ENCODE data around the gene COLEC12.

COLEC12 gene

GRCh38 chr18:352438-352837 lies 148.1 kb downstream of the COLEC12 start:
- no peak overlapping the region for H3K4me3 ChIP-seq (ENCODE audit: low read length)
- DNase-seq (ENCODE audit: low read depth, low spot score): no peak

DNA sequence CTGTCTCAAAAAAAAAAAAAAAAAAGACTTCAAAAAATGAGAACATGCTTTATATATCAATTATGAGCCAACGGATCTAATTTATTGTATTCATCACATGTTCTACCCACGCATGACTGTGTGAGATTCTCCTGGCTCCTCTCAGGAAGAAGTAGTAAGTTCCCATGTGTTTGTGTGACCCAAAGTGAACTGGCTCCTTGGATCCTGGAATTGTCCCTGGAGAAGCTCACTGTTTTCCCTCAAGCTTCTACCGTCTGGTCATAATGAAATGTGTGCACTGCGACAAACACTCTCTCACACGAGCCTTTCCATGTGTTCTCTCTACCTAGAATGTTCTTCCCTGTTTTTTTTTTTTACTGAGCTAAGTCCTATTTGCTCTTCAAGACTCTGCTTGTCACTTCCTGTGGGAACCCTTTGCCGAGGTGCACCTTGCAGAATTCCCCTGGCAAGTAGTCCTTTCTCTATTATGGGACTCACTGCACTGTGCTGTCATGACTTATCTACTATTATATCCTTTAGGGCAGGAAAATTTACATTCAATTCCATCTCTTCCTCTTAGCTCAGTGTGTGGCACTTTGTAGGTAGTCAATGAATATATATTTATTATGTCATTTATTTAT lies 149.4 kb downstream of the COLEC12 start:
- no peak overlapping the region for H3K4me3 ChIP-seq (ENCODE audit: low read length)
- DNase-seq (ENCODE audit: low read depth, low spot score): no peak

GRCh38 chr18:346600-346999 lies 153.9 kb downstream of the COLEC12 start:
- no peak for DNase-seq (ENCODE audit: low read depth, low spot score)
- no peak overlapping the region for H3K4me3 ChIP-seq (ENCODE audit: low read length)

DNA sequence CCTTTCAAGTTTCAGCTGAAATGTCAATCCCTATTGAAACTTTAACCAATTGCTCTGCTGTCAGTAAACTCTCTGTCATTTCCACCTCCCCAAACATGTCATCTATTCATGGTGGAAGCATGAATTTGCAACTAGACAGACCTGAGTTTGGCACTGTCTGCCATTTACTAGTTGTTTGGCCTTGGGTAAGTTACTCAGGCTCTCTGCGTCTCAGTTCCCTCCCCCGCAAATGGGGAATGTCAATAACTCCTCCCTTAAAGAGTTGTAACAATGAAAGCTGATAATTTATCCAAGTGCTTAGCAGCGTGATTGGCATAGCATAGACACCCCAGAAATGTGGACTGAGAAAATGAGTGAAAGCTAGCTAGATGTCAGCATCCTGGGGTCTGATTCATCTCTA lies 159.4 kb downstream of the COLEC12 start:
- no peak overlapping the region for H3K4me3 ChIP-seq (ENCODE audit: low read length)
- no peak for DNase-seq (ENCODE audit: low read depth, low spot score)

DNA sequence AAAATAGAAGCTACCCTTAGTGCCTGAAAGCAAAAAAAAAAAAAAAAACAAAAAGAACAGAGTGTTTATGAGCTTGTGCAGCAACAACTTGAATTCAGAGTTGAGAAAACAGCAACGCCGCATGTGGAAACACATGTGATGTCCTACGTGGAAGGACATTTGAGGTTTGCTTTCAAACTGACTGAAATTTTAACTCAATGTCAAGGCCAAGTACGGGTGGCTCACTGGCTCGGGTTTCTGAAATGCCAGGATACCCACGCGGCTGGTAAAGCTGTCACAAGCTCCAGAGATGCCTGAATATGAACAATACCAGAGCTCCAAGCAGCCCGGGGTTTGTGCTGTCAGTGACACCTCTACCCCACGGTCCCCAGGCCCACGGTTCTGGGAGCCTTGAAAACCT lies 160.5 kb downstream of the COLEC12 start:
- DNase-seq (ENCODE audit: low read depth, low spot score): no peak
- H3K4me3 ChIP-seq (ENCODE audit: low read length): no peak overlapping the region

- no peak for DNase-seq (ENCODE audit: low read depth, low spot score)
These were observed 161.3 kb downstream of the COLEC12 start for GRCh38 chr18:339200-339599.

DNA sequence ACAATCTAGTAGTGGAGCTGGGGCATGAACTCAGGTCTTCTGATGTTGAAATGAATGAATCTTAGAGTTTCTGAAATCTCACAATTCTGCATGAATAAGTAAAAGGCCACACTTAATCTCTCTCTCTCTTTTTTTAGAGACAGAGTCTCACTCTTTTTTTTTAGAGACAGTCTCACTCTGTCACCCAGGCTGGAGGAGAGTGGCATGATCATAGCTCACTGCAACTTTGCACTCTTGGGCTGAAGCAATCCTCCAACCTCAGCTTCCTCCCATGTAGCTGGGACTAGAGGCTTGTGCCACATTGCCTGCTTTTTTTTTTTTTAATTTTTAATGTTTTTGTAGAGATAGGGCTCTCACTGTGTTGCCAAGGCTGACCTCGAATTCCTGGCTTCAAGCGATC lies 163.8 kb downstream of the COLEC12 start:
- no peak for DNase-seq (ENCODE audit: low read depth, low spot score)
- H3K4me3 ChIP-seq (ENCODE audit: low read length): no peak overlapping the region

More at GRCh38 chr18:339200-339599, 161.3 kb downstream of the COLEC12 start:
- H3K4me3 ChIP-seq (ENCODE audit: low read length): no peak overlapping the region

DNA sequence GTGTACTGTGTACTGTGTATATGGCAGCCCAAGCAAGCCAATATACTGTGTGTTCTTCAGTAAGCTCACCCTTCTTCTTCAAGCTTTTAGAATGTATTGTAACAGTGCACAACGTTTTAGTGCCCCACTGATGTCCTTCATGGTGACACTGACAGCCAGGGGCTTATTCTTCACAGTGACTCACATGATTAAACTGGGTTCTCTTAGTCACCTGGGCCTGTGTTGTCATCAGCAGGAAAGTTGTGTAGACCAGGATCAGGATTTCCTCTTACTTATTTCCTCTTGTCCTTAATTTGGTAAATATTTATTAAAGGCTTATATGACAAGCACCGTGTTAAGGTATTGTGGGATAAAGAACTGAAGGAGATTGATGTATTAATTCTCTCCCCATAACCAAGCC lies 164.8 kb downstream of the COLEC12 start:
- DNase-seq (ENCODE audit: low read depth, low spot score): no peak
- no peak overlapping the region for H3K4me3 ChIP-seq (ENCODE audit: low read length)

GRCh38 chr18:334575-335132 lies 165.8 kb downstream of the COLEC12 start:
- H3K4me3 ChIP-seq (ENCODE audit: low read length): no peak overlapping the region
- no peak for DNase-seq (ENCODE audit: low read depth, low spot score)

GRCh38 chr18:332721-333510 lies 167.6 kb downstream of the COLEC12 start:
- no peak overlapping the region for H3K4me3 ChIP-seq (ENCODE audit: low read length)
- no peak for DNase-seq (ENCODE audit: low read depth, low spot score)

DNA sequence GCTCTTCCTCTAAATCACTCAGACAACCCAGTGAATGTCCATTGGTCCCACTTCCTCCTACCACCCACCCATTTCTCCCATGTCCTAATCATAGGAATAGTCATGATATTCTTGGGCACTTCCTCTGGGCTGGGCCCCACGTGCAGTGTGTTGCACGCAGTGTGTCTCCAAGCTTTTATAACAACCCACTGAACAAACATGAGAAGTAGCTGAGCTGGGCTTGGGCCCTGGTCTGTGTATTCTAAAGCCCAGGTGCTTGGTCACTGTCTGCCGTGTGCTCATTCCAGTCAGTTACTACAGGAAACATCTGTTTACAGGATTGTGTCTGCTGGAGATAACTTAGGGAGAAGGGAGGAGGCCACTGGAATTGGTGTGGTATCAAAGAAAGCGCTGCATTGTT lies 168.5 kb downstream of the COLEC12 start:
- H3K4me3 ChIP-seq (ENCODE audit: low read length): no peak overlapping the region
- no peak for DNase-seq (ENCODE audit: low read depth, low spot score)

DNA sequence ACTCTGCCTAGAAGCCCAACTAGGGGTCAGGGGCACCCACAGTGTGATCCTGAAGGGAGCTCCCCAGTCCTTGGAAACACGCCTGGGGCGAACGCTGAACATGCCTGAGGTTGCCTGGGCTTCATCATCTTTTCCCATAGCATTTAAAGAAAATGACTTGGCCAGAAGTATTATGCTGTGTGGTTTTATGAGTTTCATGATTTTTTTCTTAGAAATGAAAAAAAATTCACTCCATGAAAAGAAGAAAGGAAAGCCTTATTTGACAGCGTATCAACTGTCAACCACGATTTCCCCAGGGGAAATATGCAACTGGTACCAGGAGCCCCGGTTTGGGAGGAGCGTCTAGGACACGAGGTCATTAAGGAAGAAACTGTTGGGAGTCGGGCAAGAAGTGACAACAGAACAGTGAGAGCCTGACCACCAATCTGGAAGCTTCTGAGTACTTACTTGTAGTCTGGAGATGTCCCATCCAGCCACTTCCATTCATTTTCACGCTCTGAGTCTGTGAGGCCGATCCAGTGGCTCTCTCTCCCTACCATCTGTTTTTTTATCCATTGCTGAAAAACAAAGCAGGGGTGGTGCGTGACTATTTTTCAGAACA lies 169.2 kb downstream of the COLEC12 start:
- DNase-seq (ENCODE audit: low read depth, low spot score): no peak
- H3K4me3 ChIP-seq (ENCODE audit: low read length): no peak overlapping the region

GRCh38 chr18:328928-329327 lies 171.6 kb downstream of the COLEC12 start:
- DNase-seq (ENCODE audit: low read depth, low spot score): no peak
- H3K4me3 ChIP-seq (ENCODE audit: low read length): no peak overlapping the region

DNA sequence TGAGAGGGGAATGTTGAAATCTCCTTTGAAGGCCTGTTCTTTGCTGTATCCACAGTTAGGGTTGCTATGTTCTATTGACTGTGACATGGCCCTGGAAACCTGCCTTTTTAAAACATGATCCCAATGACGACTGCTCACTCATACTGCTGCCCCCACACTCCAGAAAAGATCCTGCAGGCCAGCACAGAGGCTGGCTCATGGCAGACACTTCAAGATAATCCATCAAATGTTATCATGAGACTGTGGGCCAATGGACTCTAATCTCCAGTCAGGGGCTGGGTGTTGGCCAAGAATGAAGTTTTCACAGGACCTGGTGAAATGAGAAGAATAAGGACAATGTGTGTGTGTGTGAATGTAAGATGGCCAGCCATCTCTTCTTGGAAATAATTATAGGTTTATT lies 173.7 kb downstream of the COLEC12 start:
- no peak for DNase-seq (ENCODE audit: low read depth, low spot score)
- H3K4me3 ChIP-seq (ENCODE audit: low read length): no peak overlapping the region

DNA sequence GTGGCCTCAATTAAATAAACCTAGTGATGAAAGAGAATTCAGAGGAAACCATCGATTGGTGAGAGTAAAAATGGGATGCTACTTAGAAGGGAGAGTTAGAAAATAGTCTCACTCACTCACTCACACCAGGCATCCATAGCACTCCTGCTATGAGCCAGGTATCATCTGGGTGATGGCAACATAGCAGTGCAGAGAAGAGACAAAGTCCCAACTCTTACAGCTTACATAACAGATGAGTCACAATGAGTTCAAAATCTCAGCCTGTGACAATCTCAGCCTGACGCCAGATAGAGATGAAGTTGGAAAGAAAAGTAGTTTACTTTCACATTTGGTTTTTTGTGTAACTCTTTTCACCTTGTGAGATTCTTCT lies 177.3 kb downstream of the COLEC12 start:
- H3K4me3 ChIP-seq (ENCODE audit: low read length): no peak overlapping the region
- no peak for DNase-seq (ENCODE audit: low read depth, low spot score)

DNA sequence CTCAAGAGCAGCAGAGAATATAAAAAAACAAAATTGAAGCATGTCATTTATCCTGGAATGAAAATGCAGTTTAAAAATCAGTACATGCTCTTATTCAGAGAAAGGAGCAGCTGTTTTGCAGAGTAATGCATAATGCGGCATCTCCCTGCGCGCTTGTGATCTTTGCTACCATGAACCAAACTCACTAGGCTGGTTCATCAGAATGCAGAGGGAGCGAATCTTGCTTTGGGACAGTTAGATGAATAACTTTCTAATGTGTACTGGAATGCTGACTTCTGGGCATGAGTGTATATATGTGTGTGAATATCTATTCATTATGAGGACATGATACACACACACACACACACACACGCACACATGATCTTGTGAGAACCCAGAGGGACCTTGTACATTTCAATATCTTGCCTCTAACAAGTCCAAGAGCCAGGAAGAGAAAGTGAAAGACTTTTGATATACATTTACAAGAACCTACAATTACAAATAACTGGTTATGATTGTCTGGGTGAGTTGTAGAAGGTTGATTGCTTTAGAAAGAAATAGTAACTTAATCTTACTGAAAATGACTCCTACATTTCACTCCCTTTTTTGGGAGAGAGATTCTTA lies 178.5 kb downstream of the COLEC12 start:
- H3K4me3 ChIP-seq (ENCODE audit: low read length): no peak overlapping the region
- no peak for DNase-seq (ENCODE audit: low read depth, low spot score)

DNA sequence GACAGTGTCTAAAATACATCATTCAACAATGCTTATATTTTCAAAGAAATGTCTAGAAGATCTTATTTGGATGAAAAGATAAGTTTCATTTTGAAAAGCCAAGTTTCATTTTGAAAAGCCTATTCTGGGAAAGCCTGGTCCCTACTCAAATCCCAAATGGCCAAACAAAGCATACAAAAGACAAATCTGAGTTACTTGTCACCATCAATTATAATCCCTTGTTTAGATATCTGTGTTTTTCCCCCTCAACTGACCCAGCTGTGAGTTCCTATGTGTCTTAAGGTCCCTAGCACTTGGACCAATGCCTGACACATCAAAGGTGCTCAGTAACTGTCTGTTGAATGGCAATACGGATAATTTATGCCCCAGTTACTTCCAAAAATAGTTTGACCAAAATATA lies 180.3 kb downstream of the COLEC12 start:
- no peak overlapping the region for H3K4me3 ChIP-seq (ENCODE audit: low read length)
- DNase-seq (ENCODE audit: low read depth, low spot score): no peak

- no peak for DNase-seq (ENCODE audit: low read depth, low spot score)
- no peak overlapping the region for H3K4me3 ChIP-seq (ENCODE audit: low read length)
These were observed 180.8 kb downstream of the COLEC12 start for GRCh38 chr18:319720-320119.

- DNase-seq (ENCODE audit: low read depth, low spot score): no peak
- H3K4me3 ChIP-seq (ENCODE audit: low read length): no peak overlapping the region
These were observed 181.7 kb downstream of the COLEC12 start for GRCh38 chr18:318791-319291.

DNA sequence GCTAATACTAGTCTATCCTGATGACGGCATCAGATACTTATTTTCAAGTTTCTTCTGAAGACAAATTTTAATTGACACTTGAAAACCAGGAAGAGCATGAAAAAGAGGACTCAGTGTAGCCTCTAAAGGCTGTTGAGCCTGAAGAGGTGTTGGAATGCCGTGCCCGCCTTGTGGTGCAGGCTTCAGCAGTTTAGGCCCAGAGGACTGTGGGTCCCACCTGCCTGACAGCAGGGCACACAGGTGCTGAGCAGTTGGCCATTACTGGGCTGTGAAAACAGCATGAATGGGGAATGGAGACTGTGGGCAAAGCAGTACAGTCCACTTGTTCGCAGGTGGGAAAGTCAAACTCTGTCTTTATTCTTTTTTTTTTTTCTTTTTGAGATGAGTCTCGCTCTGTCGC lies 182.9 kb downstream of the COLEC12 start:
- no peak overlapping the region for H3K4me3 ChIP-seq (ENCODE audit: low read length)
- DNase-seq (ENCODE audit: low read depth, low spot score): no peak

All from Jurkat, Clone E6-1 (cell line).